Osteocyte (in vitro differentiated cells): ENCODE data around the gene PADI2. TPM values are rescaled to one million over a fixed set of nuclear protein-coding genes. Genes with fewer than 3 reads are reported as not detected.

ENCODE experiments used
- DNase-seq: peaks from one replicate; pipeline ENCODE4 v3.0.0; 2021; ENCODE audit warnings: mixed read lengths; ENCODE audit not compliant: unreplicated experiment; ENCODE audit errors: extremely low spot score
- H3K27ac Mint-ChIP-seq: one replicate; pipeline ENCODE4 v1.8.0; 2021; ENCODE audit warnings: mild to moderate bottlenecking, mixed read lengths; ENCODE audit not compliant: unreplicated experiment
- H3K27me3 Mint-ChIP-seq: one replicate; pipeline ENCODE4 v1.8.0; 2021; ENCODE audit warnings: mixed read lengths; ENCODE audit not compliant: unreplicated experiment
- H3K36me3 Mint-ChIP-seq: one replicate; pipeline ENCODE4 v1.8.0; 2021; ENCODE audit warnings: mixed read lengths; ENCODE audit not compliant: unreplicated experiment
- H3K4me1 Mint-ChIP-seq: one replicate; pipeline ENCODE4 v1.8.0; 2021; ENCODE audit warnings: mixed read lengths; ENCODE audit not compliant: unreplicated experiment
- H3K4me3 Mint-ChIP-seq: one replicate; pipeline ENCODE4 v1.8.0; 2021; ENCODE audit warnings: mild to moderate bottlenecking, moderate library complexity, mixed read lengths; ENCODE audit not compliant: unreplicated experiment
- H3K9me3 Mint-ChIP-seq: one replicate; pipeline ENCODE4 v1.8.0; 2021; ENCODE audit warnings: mixed read lengths; ENCODE audit not compliant: unreplicated experiment
- total RNA-seq: library from RNA; stranded (reverse); gene quantifications from 2 replicates; pipeline ENCODE4 v1.2.1, GENCODE V29; 2021
- TF ChIP-seq, protein P1 (sequence below): fragments of 200-600 bp; sonication (generic); IDR thresholded peaks from 2 replicates; pipeline ENCODE4 v1.5.0; 2021; ENCODE audit warnings: antibody characterized with exemption, mild to moderate bottlenecking, moderate library complexity

PADI2 gene
- total RNA-seq, 1 donor from 2014 or later = 111 TPM

DNA sequence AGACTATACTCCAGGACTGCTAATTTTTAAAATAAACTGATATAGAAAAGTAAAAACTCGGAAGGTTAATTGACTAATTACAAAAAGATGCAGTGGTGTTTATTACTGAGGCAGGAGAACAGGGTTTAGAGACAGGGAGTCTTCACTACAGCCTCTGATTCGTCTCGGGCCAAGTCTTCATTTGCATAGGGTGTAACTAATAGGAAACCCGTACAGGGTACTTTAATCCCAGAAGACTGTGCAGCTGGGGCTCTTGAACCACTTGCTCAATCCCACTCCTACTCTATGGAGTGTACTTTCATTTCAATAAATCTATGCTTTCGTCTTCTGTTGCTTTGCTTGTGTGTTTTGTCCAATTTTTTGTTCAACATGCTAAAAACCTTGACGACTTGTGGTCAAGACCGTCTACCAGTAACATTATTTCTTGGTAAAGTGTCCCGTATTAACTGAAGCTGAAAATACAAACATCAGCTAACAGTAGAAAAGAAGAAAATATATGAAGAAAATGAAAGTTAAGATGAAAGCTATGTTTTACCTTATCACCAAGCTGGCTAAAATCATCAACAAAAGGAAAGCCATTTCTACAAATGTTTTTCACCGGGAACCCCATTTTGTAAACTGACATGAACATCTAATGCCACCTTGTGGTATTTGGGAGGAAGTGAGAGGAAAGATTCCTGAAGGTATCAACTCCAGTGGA lies 73.5 kb downstream of the PADI2 start:
- H3K27ac Mint-ChIP-seq = peak overlapping the region; percentile 68
- H3K4me1 Mint-ChIP-seq = peaks cover 6% of the 10 kb centered on the region
- H3K4me3 Mint-ChIP-seq = peak overlapping the region; percentile 56
- peaks cover 17% of the 10 kb centered on the region for H3K36me3 Mint-ChIP-seq
- DNase-seq = no peak
- no peaks in the 10 kb centered on the region for H3K9me3 Mint-ChIP-seq
- TF ChIP-seq, protein P1, sequence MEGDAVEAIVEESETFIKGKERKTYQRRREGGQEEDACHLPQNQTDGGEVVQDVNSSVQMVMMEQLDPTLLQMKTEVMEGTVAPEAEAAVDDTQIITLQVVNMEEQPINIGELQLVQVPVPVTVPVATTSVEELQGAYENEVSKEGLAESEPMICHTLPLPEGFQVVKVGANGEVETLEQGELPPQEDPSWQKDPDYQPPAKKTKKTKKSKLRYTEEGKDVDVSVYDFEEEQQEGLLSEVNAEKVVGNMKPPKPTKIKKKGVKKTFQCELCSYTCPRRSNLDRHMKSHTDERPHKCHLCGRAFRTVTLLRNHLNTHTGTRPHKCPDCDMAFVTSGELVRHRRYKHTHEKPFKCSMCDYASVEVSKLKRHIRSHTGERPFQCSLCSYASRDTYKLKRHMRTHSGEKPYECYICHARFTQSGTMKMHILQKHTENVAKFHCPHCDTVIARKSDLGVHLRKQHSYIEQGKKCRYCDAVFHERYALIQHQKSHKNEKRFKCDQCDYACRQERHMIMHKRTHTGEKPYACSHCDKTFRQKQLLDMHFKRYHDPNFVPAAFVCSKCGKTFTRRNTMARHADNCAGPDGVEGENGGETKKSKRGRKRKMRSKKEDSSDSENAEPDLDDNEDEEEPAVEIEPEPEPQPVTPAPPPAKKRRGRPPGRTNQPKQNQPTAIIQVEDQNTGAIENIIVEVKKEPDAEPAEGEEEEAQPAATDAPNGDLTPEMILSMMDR = peak; percentile 83
- H3K27me3 Mint-ChIP-seq = no peaks in the 10 kb centered on the region

DNA sequence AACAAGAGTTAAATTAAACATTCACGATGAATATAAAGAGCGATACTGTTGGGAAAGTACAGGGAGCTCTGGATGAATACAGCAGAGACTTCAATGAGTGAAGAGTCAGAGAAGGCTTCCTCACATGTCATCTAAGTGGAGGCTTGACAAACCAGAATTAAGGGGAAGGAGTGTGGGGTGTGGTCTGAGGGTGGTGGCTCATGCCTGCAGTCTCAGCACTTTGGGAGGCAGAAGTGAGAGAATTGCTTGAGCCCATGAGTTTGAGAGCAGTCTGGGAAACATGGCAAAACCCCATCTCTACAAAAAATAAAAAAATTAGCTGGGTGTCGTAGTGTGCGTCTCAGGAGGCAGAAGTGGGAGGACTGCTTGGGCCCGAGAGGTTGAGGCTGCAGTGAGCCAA lies 74.1 kb downstream of the PADI2 start:
- H3K9me3 Mint-ChIP-seq = no peaks in the 10 kb centered on the region
- no peak overlapping the region for H3K27ac Mint-ChIP-seq
- TF ChIP-seq, protein P1 = no peak
- peaks cover 6% of the 10 kb centered on the region for H3K4me1 Mint-ChIP-seq
- no peak for DNase-seq
- no peak overlapping the region for H3K4me3 Mint-ChIP-seq
- H3K36me3 Mint-ChIP-seq = peaks cover 20% of the 10 kb centered on the region
- no peaks in the 10 kb centered on the region for H3K27me3 Mint-ChIP-seq

DNA sequence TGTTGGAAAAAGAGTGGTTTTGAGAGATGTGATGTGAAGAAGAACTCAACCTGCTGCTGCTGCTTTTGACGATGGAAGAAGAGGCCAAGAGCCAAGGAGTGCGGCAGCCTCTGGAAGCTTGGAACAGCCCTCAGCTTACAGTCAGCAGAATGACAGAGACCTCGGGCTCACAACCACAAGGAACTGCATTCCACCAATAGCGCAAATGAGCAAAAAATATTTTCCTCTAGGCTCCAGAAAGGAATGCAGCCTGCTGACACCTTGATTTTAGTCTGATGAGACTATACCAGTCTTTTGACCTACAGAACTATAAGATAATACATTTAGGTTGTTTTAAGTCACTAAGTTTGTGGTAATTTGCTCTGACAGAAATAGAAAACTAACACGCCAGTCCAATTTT lies 75.6 kb downstream of the PADI2 start:
- Mint-ChIP-seq H3K27me3 (no peaks in the 10 kb centered on the region), H3K9me3 (no peaks in the 10 kb centered on the region), H3K27ac (no peak overlapping the region), H3K36me3 (peaks cover 24% of the 10 kb centered on the region), H3K4me3 (no peak overlapping the region), H3K4me1 (peaks cover 6% of the 10 kb centered on the region)
- DNase-seq = no peak
- TF ChIP-seq, protein P1 = no peak

DNA sequence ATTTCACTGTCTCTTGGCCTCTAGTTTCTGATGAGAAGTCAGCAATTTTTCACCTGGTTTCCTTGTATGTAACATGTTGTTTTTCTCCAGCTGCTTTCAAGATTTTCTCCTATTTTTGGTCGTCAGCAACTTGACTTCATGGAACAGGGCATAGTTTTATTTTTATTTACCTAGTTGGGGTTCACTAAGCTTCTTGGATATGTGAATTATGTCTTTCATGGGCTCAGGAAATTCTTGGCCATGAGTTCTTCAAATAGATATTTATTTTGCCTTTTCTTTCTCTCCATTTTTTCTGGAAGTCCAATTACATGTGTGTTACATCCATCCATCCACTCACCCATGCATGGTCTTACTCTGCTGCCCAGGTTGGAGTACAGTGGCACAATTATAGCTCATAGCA lies 79.1 kb downstream of the PADI2 start:
- Mint-ChIP-seq H3K4me1 (no peaks in the 10 kb centered on the region), H3K4me3 (no peak overlapping the region), H3K9me3 (no peaks in the 10 kb centered on the region), H3K27me3 (no peaks in the 10 kb centered on the region), H3K27ac (no peak overlapping the region), H3K36me3 (peaks cover 34% of the 10 kb centered on the region)
- DNase-seq = no peak
- TF ChIP-seq, protein P1 = no peak

DNA sequence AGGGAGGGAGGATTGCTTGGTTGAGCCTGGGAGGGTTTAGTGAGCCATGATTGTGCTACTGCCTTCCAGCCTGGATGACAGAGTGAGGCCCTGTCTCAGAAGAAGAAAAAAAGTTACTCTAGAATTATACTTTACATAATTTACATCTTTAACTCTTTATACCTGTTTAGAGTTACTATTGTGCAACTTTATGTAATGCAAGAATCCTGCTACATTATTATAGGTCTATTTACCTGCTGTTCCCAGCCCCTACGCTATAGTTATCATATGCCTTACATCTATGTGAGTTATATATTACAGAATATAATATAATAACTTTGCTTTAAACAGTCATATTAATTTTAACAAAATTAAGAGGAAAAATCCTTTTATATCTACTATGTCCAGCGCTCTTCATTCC lies 79.7 kb downstream of the PADI2 start:
- TF ChIP-seq, protein P1 = no peak
- no peaks in the 10 kb centered on the region for H3K4me1 Mint-ChIP-seq
- H3K4me3 Mint-ChIP-seq = no peak overlapping the region
- no peak overlapping the region for H3K27ac Mint-ChIP-seq
- peaks cover 31% of the 10 kb centered on the region for H3K36me3 Mint-ChIP-seq
- no peaks in the 10 kb centered on the region for H3K9me3 Mint-ChIP-seq
- no peaks in the 10 kb centered on the region for H3K27me3 Mint-ChIP-seq
- no peak for DNase-seq
